Activated CD4-positive, alpha-beta T cell treated with anti-CD3 and anti-CD28 coated beads for 48 hours (primary cell): ENCODE measurements around the gene GJB2.
"Not testable (repeated sequence)": the region's sequence is repeated elsewhere in the genome, so short reads cannot be mapped to it uniquely, and the experiment has no call there.

ENCODE experiments used
- DNase-seq: peaks from one replicate; pipeline ENCODE4 v3.0.0-alpha.2; 2020

The GJB2 gene

GRCh38 chr13:20165417-20166257 lies 27.1 kb downstream of the GJB2 start:
- DNase-seq, result no peak

GRCh38 chr13:20161951-20162300 lies 30.8 kb downstream of the GJB2 start:
- no peak for DNase-seq

DNA sequence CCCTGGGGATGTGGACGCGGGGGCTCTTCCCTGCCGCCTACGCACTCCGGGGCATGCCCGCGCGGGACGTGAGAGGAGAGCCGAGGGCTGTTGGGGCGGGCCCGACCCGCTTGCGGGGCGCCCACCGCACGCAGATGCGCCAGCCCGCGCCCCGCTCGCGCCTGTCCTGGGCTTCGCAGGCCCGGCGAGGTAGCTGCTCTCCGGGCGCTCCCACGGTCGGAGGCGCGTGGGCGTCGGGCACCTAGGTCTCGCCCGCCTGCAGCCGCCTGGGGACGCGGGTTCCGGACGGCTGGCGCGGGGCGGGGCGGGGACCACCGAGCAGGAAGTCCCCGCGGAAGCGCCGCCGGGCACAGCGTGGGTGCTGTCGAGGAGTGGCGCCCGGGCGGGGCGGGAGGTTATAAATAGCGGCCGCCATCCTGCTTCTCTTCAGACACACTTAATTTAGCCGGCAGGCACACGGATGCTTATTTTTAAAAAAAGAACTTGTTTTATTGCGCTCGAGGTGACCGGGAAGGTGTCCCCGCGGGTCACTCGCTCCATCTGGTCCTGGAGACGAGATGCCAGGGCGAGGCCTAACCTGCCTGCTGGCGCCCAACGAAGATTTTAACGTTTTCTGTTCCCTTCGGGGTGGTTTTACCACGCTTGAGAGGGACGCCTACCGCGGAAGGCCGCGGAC lies 31.3 kb downstream of the GJB2 start:
- peak; percentile 61 for DNase-seq

- peak; percentile 59 for DNase-seq
Measured at GRCh38 chr13:20160306-20161274, 32.1 kb downstream of the GJB2 start, which contains the start of gene GJA3. GJA3 (minus strand) TSS chr13:20161052; CDS start chr13:20143288, 17,764 bp downstream.

DNA sequence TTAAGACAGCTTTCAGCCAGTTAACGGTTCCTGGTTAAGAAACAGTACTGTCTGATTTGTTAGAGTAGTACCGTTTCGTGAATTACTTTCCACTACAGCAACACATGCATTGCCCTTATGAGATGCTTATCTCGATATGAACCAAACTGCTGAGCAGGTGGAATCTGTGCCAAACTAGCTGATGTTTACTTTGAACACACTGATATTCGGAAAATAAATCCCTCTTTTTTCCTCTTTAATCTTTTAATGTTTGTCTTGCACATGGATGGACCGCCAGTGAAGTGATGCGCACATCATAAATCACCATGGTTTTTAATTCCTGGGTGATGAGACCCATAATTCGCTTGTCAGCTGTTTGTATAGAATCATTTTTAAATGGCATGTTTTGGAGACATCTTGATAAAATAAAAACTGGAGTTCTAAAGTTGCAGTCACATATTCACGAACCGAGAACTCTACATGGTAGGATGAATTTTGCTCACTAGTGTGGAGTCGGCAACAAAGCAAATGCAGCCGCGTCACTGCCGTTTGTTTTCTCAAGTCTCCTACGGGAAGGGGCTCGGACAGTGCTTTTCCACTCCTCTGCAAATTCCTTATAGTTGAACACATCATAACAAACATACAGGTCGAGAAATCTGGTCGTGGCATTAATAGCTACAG lies 33.0 kb downstream of the GJB2 start:
- DNase-seq, result no peak

- DNase-seq, result no peak
Measured at GRCh38 chr13:20157151-20157796, 35.5 kb downstream of the GJB2 start.

DNA sequence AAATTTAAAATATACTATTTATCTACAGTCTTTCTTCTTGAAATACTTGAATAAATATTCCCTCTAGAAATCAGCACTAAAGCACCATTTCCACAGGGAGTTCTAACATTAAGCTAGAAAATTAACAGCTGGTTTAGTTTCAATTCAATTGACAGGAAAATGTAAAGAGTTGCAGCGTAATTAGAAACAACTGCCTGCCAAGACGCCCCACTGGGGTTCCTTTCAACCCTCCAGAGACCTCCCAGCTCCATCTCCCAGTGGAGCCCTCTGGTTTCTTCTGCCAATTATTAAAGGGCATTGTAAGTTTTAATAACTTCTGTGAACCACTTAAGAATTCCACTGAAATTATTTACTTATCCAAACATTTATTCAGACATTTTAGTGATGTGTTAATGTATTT lies 36.0 kb downstream of the GJB2 start:
- DNase-seq, result no peak

- DNase-seq, result not testable (repeated sequence)
Measured at GRCh38 chr13:20153290-20153689, 39.4 kb downstream of the GJB2 start.

GRCh38 chr13:20151612-20152011 lies 41.1 kb downstream of the GJB2 start:
- DNase-seq, result no peak

DNA sequence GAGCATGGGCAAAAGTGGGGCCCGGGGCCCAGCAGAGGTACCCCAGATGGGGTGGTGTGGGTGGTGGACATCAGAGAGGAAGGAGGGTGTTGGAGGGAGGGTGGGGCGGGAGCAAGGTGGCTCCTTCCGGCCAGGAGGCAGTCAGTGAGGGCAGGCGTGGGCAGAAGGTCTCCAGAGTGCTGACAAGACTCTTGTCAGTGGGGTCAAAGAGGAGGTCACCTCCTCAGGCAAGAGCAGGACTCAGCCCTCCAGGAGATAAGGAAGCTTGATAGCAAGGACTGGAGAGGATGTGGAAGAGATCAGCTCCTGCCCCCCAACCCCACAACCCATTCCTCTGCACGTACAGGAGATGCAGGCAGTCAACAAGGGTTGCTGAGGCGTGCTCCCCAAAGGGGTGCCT lies 41.7 kb downstream of the GJB2 start:
- no peak for DNase-seq

GRCh38 chr13:20150561-20150960 lies 42.2 kb downstream of the GJB2 start:
- DNase-seq, result no peak

- DNase-seq, result no peak
Measured at GRCh38 chr13:20149762-20150161, 43.0 kb downstream of the GJB2 start.

DNA sequence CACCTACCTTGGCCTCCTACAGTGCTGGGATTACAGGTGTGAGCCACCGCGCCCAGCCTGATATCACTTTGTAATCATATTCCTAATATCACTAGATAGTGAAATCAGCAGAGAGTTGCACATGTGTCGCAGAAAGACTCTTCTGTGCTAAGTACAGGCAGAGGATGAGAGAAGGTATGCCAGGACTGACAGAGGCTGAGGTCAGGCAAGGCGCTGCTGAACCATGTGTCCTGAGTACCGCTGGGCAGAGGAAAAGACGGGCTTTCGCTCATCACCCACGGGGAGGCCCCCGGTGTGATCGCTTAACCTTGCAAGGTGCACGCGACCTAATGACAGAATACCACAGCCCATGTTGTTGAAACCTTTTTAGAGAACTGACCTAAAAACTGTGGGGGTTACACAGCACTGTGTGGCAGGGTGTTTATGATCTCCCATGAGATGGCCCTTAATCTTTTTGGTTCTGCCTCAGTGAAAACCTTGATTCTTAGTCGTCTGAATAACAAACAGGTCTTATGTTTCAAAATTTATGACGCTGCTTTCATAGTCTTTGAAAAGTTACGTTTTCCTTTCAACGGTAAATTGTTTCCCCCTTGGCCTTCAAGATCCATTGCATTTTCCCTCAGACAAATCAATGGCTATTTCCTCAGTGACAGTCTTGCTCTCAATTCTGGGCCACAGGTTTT lies 44.1 kb downstream of the GJB2 start:
- no peak for DNase-seq

- DNase-seq, result no peak
Measured at GRCh38 chr13:20146381-20146780, 46.4 kb downstream of the GJB2 start.

DNA sequence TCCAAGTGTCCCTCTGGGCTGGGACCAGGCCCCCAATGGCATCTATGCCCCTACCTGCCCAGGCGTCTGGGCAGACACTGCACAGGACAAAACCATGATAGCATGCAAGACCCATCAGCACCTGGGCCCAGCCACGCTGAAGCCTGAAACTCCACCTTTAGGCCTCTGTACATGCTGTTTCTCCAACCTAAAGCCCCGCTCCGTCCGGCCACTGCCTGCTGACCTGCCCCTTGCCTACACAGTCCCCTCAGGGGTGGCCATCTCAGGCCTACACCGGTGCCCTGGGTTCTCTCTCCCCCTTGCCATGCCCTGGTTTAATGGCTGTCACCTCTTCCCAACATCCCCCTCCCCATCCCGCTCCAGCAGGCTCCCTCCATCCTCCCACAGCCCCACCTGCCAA lies 47.2 kb downstream of the GJB2 start:
- DNase-seq, result no peak

DNA sequence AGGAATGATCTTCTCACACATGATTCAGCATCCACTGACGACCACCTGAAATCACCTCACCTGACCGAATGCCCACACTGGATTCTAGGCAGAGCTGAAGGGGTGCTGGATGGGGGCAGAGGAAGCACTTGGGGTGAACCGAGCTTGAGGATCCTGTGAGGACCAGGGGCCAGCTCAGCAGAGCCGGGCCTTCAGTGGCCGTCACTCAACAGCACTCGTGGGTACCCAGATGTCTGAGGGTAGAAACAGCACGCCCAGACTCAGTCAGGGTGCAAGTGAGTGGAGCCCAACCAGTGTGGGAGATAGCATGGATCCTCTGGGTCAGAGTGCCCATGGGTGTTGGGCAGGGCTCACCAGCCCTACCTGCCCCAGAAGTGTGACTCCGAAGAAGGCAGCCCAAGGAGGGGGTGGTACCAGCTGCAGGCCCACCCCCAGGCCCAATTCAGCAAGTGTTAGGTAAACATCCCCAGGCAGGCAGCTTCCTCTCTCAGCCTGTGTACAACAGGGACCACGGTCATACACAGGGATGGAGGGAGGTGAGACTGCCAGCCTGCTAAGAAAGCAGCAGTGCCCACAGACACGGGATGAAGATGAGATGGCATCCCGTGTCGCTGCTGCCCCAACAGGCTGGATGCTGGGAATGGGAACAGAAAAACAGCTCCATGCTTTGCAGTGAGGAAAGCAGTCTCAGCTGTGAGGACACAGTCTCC lies 48.4 kb downstream of the GJB2 start:
- no peak for DNase-seq

DNA sequence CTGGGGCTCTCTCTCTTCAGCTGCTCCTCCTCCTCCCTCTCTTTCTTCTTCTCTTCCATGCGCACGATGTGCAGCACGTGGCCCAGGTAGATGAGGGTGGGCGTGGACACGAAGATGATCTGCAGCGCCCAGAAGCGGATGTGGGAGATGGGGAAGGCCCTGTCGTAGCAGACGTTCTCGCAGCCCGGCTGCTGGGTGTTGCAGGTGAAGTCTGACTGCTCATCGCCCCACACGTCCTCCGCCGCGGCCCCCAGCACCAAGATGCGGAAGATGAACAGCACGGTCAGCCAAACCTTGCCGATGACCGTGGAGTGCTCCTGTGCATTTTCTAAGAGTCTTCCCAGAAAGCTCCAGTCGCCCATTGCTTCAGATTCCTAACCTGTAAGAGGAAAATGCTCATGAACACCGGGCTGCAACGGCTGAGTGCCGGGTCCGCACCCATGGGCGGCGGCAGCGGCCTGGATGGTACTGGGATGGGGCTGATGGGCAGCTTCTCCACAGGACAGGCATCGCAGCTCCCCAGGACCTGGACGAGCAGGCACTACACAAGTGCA lies 49.7 kb downstream of the GJB2 start:
- no peak for DNase-seq

DNA sequence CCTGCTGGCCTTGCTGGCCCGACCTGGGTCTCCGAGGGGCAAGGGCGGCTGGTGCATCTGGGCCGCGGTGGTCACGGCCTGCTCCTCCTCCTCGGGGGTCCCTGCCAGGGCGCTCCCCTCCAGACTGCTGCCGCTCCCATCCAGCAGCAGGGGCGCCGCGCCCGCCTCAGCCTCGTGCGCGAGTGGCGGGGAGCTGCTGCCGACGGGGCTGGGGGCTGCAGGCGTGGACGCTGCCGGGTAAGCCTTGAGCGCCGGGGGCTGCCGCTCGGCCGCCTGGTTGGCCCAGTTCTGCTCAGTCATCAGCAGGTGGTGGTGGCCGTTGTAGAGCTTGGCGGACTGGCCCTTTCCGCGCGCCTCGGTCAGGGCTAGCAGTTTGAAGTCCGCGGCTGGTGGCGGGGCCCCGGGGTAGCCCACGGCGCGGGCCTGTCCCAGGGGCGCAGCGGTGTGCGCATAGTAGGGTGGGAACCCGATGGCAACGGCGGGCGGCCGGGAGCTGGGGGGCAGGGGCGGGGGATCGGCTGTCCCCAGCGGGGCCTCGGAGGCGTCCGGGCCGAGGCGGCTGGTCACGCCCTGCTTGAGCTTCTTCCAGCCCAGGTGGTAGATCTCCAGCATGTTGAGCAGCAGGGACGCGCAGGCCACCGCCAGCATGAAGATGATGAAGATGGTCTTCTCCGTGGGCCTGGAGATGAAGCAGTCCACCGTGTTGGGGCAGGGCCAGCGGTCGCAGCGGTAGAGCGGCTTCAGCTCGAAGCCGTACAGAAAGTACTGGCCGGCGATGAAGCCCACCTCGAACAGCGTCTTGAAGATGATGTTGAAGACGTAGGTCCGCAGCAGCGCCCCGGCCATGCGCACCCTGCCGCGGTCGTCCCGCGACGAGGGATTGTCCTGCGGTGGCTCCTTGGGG lies 50.5 kb downstream of the GJB2 start:
- no peak for DNase-seq

- no peak for DNase-seq
Measured at GRCh38 chr13:20141238-20142022, 51.3 kb downstream of the GJB2 start.
